DOHH2 (cell line): ENCODE measurements around the gene OR4D2.

Source experiments
- H3F3A ChIP-seq: fragments of 200-600 bp; sonication (generic), shearing (Covaris generic); 2 replicates; pipeline ENCODE4 v1.6.0; 2016; ENCODE audit warnings: antibody characterized with exemption, mild to moderate bottlenecking; ENCODE audit not compliant: control insufficient read depth, insufficient read depth
- H3K27ac ChIP-seq: fragments of 200-600 bp; sonication (generic); 2 replicates; pipeline ENCODE4 v1.5.1; 2014; ENCODE audit warnings: low read depth, mild to moderate bottlenecking, low read length, moderate library complexity
- H3K27me3 ChIP-seq: fragments of 200-600 bp; sonication (generic); 2 replicates; pipeline ENCODE4 v1.6.1; 2014; ENCODE audit warnings: mild to moderate bottlenecking, low read length, mixed read lengths; ENCODE audit not compliant: control insufficient read depth
- H3K36me3 ChIP-seq: fragments of 200-600 bp; sonication (generic); 2 replicates; pipeline ENCODE4 v1.6.1; 2014; ENCODE audit warnings: mild to moderate bottlenecking, low read length, moderate library complexity, mixed read lengths; ENCODE audit not compliant: control insufficient read depth
- H3K4me1 ChIP-seq: fragments of 200-600 bp; sonication (generic); 2 replicates; pipeline ENCODE4 v1.6.1; 2014; ENCODE audit warnings: mild to moderate bottlenecking, low read length, mixed read lengths; ENCODE audit not compliant: control insufficient read depth
- H3K4me2 ChIP-seq: fragments of 200-600 bp; sonication (generic); 2 replicates; pipeline ENCODE4 v1.6.0; 2014; ENCODE audit warnings: mild to moderate bottlenecking, low read length, moderate library complexity
- H3K4me3 ChIP-seq: fragments of 200-600 bp; sonication (generic); 2 replicates; pipeline ENCODE4 v1.5.1; 2014; ENCODE audit warnings: mild to moderate bottlenecking, low read length, mixed read lengths
- H3K79me2 ChIP-seq: fragments of 200-600 bp; sonication (generic); 2 replicates; pipeline ENCODE4 v1.6.1; 2014; ENCODE audit warnings: mild to moderate bottlenecking, low read length, mixed read lengths; ENCODE audit not compliant: control insufficient read depth
- H3K9me2 ChIP-seq: fragments of 200-600 bp; sonication (generic); replicated peaks from 2 replicates; pipeline ENCODE4 v1.6.1; 2014; ENCODE audit warnings: mild to moderate bottlenecking, low read length, mixed read lengths; ENCODE audit not compliant: control insufficient read depth
- H3K9me3 ChIP-seq: fragments of 200-600 bp; sonication (generic); 2 replicates; pipeline ENCODE4 v1.6.1; 2014; ENCODE audit warnings: antibody characterized with exemption, low read length, mixed read lengths; ENCODE audit not compliant: control insufficient read depth, insufficient read depth
- H4K20me1 ChIP-seq: fragments of 200-600 bp; sonication (generic); 2 replicates; pipeline ENCODE4 v1.6.0; 2014; ENCODE audit warnings: low read depth, mild to moderate bottlenecking, antibody characterized with exemption, low read length, moderate library complexity; ENCODE audit not compliant: control insufficient read depth, insufficient read depth
- EZH2phosphoT487 ChIP-seq: fragments of 200-600 bp; sonication (generic); IDR thresholded peaks from 2 replicates; pipeline ENCODE4 v1.6.1; 2017; ENCODE audit warnings: borderline replicate concordance, mild to moderate bottlenecking, antibody characterized with exemption, low read length, moderate library complexity, mixed read lengths
- TF ChIP-seq, protein P1 (sequence below): fragments of 200-600 bp; sonication (generic); IDR thresholded peaks from one replicate; pipeline ENCODE4 v1.5.1; 2014; ENCODE audit warnings: antibody characterized with exemption, mild to moderate bottlenecking, low read depth, low read length; ENCODE audit not compliant: poor library complexity, severe bottlenecking

OR4D2 gene

DNA sequence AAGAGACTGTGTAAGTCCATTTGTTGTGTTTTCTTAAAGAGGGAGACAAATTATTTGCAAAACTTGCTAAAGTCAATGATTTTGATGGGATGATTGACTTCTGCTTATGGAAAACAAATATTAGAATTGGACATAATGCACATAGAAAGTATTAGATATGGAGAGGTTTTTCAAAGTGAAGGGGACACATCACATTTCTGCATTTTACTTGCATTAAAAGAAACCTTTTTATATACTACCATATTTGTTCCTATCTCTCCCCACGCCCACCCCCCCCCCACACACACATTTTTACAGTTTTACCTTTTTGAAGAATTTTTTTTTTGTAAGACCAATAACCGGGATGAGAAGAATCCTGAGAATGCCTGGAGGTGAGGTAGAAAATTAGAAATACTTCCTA, 8.6 kb upstream of the OR4D2 start:
- no peak overlapping the region for H3K4me3 ChIP-seq
- H3K4me2 ChIP-seq: no peak overlapping the region

DNA sequence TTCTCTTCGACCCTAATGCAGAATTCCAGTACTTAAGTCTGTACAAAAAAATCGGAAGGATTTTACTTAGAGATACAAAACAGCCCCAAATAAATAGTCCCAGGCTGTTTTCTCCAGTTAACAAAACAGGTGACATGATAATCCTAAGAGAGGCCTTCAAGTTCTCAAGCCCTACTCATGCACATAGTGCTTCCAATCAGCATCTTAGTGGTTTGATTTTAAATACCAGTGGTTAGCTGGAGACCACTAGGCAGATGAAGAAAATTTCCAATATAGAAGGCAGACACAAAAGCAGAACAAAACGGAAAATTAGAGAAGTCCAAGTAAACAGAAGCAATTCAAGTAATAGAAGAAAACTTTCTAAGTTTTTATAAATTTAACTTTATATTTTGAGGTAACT, 5.2 kb upstream of the OR4D2 start:
- TF ChIP-seq, protein P1, sequence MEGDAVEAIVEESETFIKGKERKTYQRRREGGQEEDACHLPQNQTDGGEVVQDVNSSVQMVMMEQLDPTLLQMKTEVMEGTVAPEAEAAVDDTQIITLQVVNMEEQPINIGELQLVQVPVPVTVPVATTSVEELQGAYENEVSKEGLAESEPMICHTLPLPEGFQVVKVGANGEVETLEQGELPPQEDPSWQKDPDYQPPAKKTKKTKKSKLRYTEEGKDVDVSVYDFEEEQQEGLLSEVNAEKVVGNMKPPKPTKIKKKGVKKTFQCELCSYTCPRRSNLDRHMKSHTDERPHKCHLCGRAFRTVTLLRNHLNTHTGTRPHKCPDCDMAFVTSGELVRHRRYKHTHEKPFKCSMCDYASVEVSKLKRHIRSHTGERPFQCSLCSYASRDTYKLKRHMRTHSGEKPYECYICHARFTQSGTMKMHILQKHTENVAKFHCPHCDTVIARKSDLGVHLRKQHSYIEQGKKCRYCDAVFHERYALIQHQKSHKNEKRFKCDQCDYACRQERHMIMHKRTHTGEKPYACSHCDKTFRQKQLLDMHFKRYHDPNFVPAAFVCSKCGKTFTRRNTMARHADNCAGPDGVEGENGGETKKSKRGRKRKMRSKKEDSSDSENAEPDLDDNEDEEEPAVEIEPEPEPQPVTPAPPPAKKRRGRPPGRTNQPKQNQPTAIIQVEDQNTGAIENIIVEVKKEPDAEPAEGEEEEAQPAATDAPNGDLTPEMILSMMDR: no peak
- no peak for TF ChIP-seq EZH2phosphoT487
- peaks cover 29% of the 10 kb centered on the region for H3K27me3 ChIP-seq
- H3F3A ChIP-seq: no peaks in the 10 kb centered on the region

More for the DNA sequence above, 8.6 kb upstream of the OR4D2 start:
- Histone ChIP-seq H3K27me3 (peaks cover 30% of the 10 kb centered on the region), H3F3A (no peaks in the 10 kb centered on the region), H3K9me3 (no peaks in the 10 kb centered on the region), H3K79me2 (no peaks in the 10 kb centered on the region), H3K4me1 (no peaks in the 10 kb centered on the region), H3K9me2 (no peaks in the 10 kb centered on the region), H3K27ac (no peak overlapping the region), H3K36me3 (no peaks in the 10 kb centered on the region), H4K20me1 (no peaks in the 10 kb centered on the region)
- TF ChIP-seq, protein P1: no peak
- no peak for TF ChIP-seq EZH2phosphoT487

DNA sequence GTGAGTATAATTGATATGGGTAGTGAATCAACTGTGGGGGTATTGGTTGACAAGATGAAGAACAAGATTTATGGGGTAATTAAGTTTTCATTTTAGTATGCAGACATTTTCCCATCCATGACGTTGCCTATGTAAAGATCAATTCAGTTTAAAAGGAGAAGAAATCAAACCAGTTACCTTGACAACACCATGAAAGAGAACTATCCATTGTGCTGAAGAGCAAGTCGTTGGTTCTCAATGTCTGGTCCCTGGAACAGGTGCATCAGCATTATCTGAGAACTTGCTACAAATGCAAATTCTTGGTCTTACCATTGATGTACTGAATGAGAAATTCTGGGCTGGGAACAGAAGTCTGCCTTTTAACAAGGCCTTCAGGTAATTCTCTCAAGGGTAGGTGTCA, 801 bp upstream of the OR4D2 start:
- no peak overlapping the region for H3K27ac ChIP-seq
- H3K27me3 ChIP-seq: peaks cover 31% of the 10 kb centered on the region
- H3K9me2 ChIP-seq: no peaks in the 10 kb centered on the region
- H3K4me1 ChIP-seq: no peaks in the 10 kb centered on the region
- H3K9me3 ChIP-seq: no peaks in the 10 kb centered on the region
- H3F3A ChIP-seq: no peaks in the 10 kb centered on the region
- no peak for TF ChIP-seq EZH2phosphoT487
- TF ChIP-seq, protein P1: no peak
- no peaks in the 10 kb centered on the region for H3K36me3 ChIP-seq
- H3K79me2 ChIP-seq: no peaks in the 10 kb centered on the region
- H3K4me2 ChIP-seq: no peak overlapping the region
- H4K20me1 ChIP-seq: no peaks in the 10 kb centered on the region; the same call in 1 of the 2 replicates
- no peak overlapping the region for H3K4me3 ChIP-seq

More for the DNA sequence above, 5.2 kb upstream of the OR4D2 start:
- no peak overlapping the region for H3K27ac ChIP-seq
- H3K4me2 ChIP-seq: no peak overlapping the region
- no peaks in the 10 kb centered on the region for H3K79me2 ChIP-seq
- no peak overlapping the region for H3K4me3 ChIP-seq
- no peaks in the 10 kb centered on the region for H3K36me3 ChIP-seq
- H3K4me1 ChIP-seq: no peaks in the 10 kb centered on the region
- no peaks in the 10 kb centered on the region for H3K9me2 ChIP-seq
- no peaks in the 10 kb centered on the region for H3K9me3 ChIP-seq
- no peaks in the 10 kb centered on the region for H4K20me1 ChIP-seq

DNA sequence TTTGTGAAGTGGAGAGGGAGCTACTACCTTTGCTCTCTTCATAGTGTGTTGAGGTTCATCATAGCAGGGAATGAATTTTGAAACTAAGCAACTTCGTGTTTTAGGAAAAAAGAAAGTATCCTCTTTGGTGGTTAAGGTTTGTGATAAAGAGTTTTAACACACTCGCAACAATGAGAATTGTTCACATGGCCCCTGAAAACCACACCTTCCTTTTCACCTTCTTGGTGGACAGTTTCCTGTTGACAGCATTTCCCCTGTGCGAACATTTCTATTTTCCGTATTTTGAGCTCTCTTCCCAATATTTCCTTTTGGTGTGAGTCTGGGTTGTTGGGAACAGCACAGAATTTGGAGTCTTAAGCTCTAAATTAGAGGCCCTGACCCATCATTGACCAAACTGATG, 3.8 kb downstream of the OR4D2 start:
- Histone ChIP-seq H3K9me2 (no peaks in the 10 kb centered on the region), H3K4me2 (no peak overlapping the region), H3K27me3 (peaks cover 20% of the 10 kb centered on the region), H3K9me3 (no peaks in the 10 kb centered on the region), H4K20me1 (no peaks in the 10 kb centered on the region; the same call in 1 of the 2 replicates), H3F3A (no peaks in the 10 kb centered on the region), H3K79me2 (no peaks in the 10 kb centered on the region), H3K27ac (no peak overlapping the region), H3K4me3 (no peak overlapping the region), H3K4me1 (no peaks in the 10 kb centered on the region), H3K36me3 (no peaks in the 10 kb centered on the region)
- no peak for TF ChIP-seq EZH2phosphoT487
- TF ChIP-seq, protein P1: no peak
